Bone marrow (tissue), 2 donors: Measurements from ENCODE around the gene ZNF800.

ENCODE experiments used
- DNase-seq, 2 donors: peaks; one replicate each; lab custom pipeline; 2025; lab: John Stamatoyannopoulos, UW

Gene ZNF800

GRCh38 chr7:127390186-127390816 is 2.2 kb downstream of the ZNF800 start:
- no peak for DNase-seq

- no peak for DNase-seq
These were observed 3.2 kb downstream of the ZNF800 start for GRCh38 chr7:127389321-127389720.

- no peak for DNase-seq
These were observed 4.5 kb downstream of the ZNF800 start for GRCh38 chr7:127387974-127388373.

- DNase-seq, result peak in 1 of 2 donors; percentile 20
These were observed 9.2 kb downstream of the ZNF800 start for GRCh38 chr7:127383123-127383835.

GRCh38 chr7:127382301-127383085 is 10.0 kb downstream of the ZNF800 start:
- no peak for DNase-seq

GRCh38 chr7:127380479-127380878 is 12.0 kb downstream of the ZNF800 start:
- DNase-seq, result peak in 1 of 2 donors; percentile 9

GRCh38 chr7:127379642-127380041 is 12.9 kb downstream of the ZNF800 start:
- DNase-seq, result no peak

GRCh38 chr7:127378537-127378936 is 14.0 kb downstream of the ZNF800 start:
- no peak for DNase-seq

- DNase-seq, result no peak
These were observed 15.1 kb downstream of the ZNF800 start for GRCh38 chr7:127377425-127377824.

GRCh38 chr7:127375631-127376030 is 16.9 kb downstream of the ZNF800 start:
- no peak for DNase-seq

GRCh38 chr7:127367679-127368078 is 24.8 kb downstream of the ZNF800 start:
- DNase-seq, result no peak

GRCh38 chr7:127366680-127367079 is 25.8 kb downstream of the ZNF800 start:
- DNase-seq, result no peak

GRCh38 chr7:127365957-127366315 is 26.6 kb downstream of the ZNF800 start:
- DNase-seq, result no peak

- no peak for DNase-seq
These were observed 27.1 kb downstream of the ZNF800 start for GRCh38 chr7:127365164-127365956.

GRCh38 chr7:127362364-127363027 is 30.0 kb downstream of the ZNF800 start:
- DNase-seq, result no peak

- DNase-seq, result no peak
These were observed 30.8 kb downstream of the ZNF800 start for GRCh38 chr7:127361736-127362135.

- no peak for DNase-seq
These were observed 33.5 kb downstream of the ZNF800 start for GRCh38 chr7:127359011-127359410.

- DNase-seq, result no peak
These were observed 38.6 kb downstream of the ZNF800 start for GRCh38 chr7:127353897-127354296.

- no peak for DNase-seq
These were observed 41.9 kb downstream of the ZNF800 start for GRCh38 chr7:127350586-127350985.

GRCh38 chr7:127349881-127350280 is 42.6 kb downstream of the ZNF800 start:
- no peak for DNase-seq

- no peak for DNase-seq
These were observed 44.3 kb downstream of the ZNF800 start for GRCh38 chr7:127348247-127348631.
